ENCODE measurements around the gene FOXJ2. TPM values are rescaled to one million over a fixed set of nuclear protein-coding genes. Genes with fewer than 3 reads are reported as not detected.
"Not testable (repeated sequence)": the region's sequence is repeated elsewhere in the genome, so short reads cannot be mapped to it uniquely, and the experiment has no call there.

The FOXJ2 gene
- total RNA-seq: 10 to 100 TPM; 10.8 to 24.0 (median 12.3) TPM
- long read RNA-seq, donor 1, full-length matches to known transcripts: 1 of 10 reads
- long read RNA-seq, donor 1, partial matches to known transcripts: 9 of 10 reads
- long read RNA-seq, donor 1, other reads (novel, unspliced or antisense): 0 of 10 reads
- long read RNA-seq, donor 2, partial matches to known transcripts: 1 of 1 reads
- long read RNA-seq, donor 2, other reads (novel, unspliced or antisense): 0 of 1 reads

- DNase-seq: peak; percentile 79 to 92 (median 87)
- H3K4me3 ChIP-seq: peak within 1 kb of the TSS; percentile 56
- H3K4me1 ChIP-seq (ENCODE audit: low read depth): peaks cover 23% of the 10 kb centered on the region
- H3K9me3 ChIP-seq: no peaks in the 10 kb centered on the region
- no peaks in the 10 kb centered on the region for H3K36me3 ChIP-seq (ENCODE audit: low read depth)
- no peak for TF ChIP-seq CTCF (IDR thresholded peaks at IDR 0.05)
- peak; percentile 97 for ATAC-seq
- intact Hi-C loops (cut with DNase I, micrococcal nuclease): no loop called here
These were observed at the start of gene FOXJ2 for GRCh38 chr12:8032242-8033152. FOXJ2 (plus strand) TSS chr12:8032716; CDS start chr12:8039833, 7,117 bp downstream.

GRCh38 chr12:7983019-7983418 is 49.5 kb upstream of the FOXJ2 start:
- ATAC-seq; intact Hi-C loops (cut with DNase I, micrococcal nuclease); H3K4me1 ChIP-seq (ENCODE audit: low read depth): not testable (repeated sequence)

GRCh38 chr12:7983460-7983859 is 49.1 kb upstream of the FOXJ2 start:
- ATAC-seq; DNase-seq; H3K36me3 ChIP-seq (ENCODE audit: low read depth); H3K9me3 ChIP-seq; H3K4me1 ChIP-seq (ENCODE audit: low read depth); intact Hi-C loops (cut with DNase I, micrococcal nuclease); H3K4me3 ChIP-seq: not testable (repeated sequence)

More at GRCh38 chr12:7983019-7983418, 49.5 kb upstream of the FOXJ2 start:
- H3K36me3 ChIP-seq (ENCODE audit: low read depth); DNase-seq; H3K4me3 ChIP-seq; H3K9me3 ChIP-seq: not testable (repeated sequence)

GRCh38 chr12:7984900-7985299 is 47.6 kb upstream of the FOXJ2 start:
- no peak for ATAC-seq
- no peak overlapping the region for H3K4me3 ChIP-seq
- H3K4me1 ChIP-seq (ENCODE audit: low read depth): no peaks in the 10 kb centered on the region
- DNase-seq: no peak
- intact Hi-C loops (cut with DNase I, micrococcal nuclease): no loop called here
- H3K9me3 ChIP-seq: no peaks in the 10 kb centered on the region
- no peak for TF ChIP-seq CTCF (IDR thresholded peaks at IDR 0.05)
- no peaks in the 10 kb centered on the region for H3K36me3 ChIP-seq (ENCODE audit: low read depth)

- intact Hi-C loops (cut with DNase I, micrococcal nuclease): no loop called here
- DNase-seq (no peak), ATAC-seq (no peak)
- H3K36me3 ChIP-seq (ENCODE audit: low read depth): no peaks in the 10 kb centered on the region
- H3K9me3 ChIP-seq: no peaks in the 10 kb centered on the region
- H3K4me3 ChIP-seq: no peak overlapping the region
- no peaks in the 10 kb centered on the region for H3K4me1 ChIP-seq (ENCODE audit: low read depth)
- TF ChIP-seq CTCF (IDR thresholded peaks at IDR 0.05): no peak
These were observed 46.6 kb upstream of the FOXJ2 start for GRCh38 chr12:7985802-7986418.

- TF ChIP-seq CTCF (IDR thresholded peaks at IDR 0.05): no peak
- Histone ChIP-seq H3K4me1 (ENCODE audit: low read depth) (no peaks in the 10 kb centered on the region), H3K36me3 (ENCODE audit: low read depth) (no peaks in the 10 kb centered on the region), H3K9me3 (no peaks in the 10 kb centered on the region), H3K4me3 (no peak overlapping the region)
- DNase-seq (peak in 2 of 3 donors; percentile 19 to 74), ATAC-seq (peak; percentile 90)
- intact Hi-C loops (cut with DNase I, micrococcal nuclease): loop anchor here (10.0 kb wide), 2 partner anchors 55 to 125 kb away; partner anchors contain the start of gene SLC2A3 (in 1 of the 2)
These were observed 42.6 kb upstream of the FOXJ2 start for GRCh38 chr12:7989827-7990491.

Measured in mucosa of descending colon (tissue), 3 donors.